SK-N-SH treated with all-trans-retinoic acid at 6 μM for 48 hours (cell line): Measurements from ENCODE around the gene ANKRD55.

Experiments
- ATAC-seq: fragments of 200-7000 bp; cut with Tn5 transposase; 3 replicates; pipeline ENCODE4 v1.9.1; 2020; ENCODE audit warnings: mild to moderate bottlenecking, moderate library complexity
- ARNTL ChIP-seq: fragments of 450-650 bp; formaldehyde crosslinking; IDR thresholded peaks from 2 replicates; pipeline ENCODE4 v1.5.0; 2020; ENCODE audit warnings: low read depth, mild to moderate bottlenecking, moderate library complexity, borderline replicate concordance
- CSDC2 ChIP-seq: fragments of 250-450 bp; sonication (Bioruptor Pico); IDR thresholded peaks from 2 replicates; pipeline ENCODE4 v1.5.0; 2020; ENCODE audit warnings: mild to moderate bottlenecking, moderate library complexity
- ESRRG ChIP-seq: fragments of 250-450 bp; sonication (Bioruptor Pico); IDR thresholded peaks from 2 replicates; pipeline ENCODE4 v1.6.1; 2021; ENCODE audit warnings: mild to moderate bottlenecking
- GLIS3 ChIP-seq: fragments of 250-450 bp; sonication (Bioruptor Pico); IDR thresholded peaks from 2 replicates; pipeline ENCODE4 v1.5.0; 2020; ENCODE audit warnings: mild to moderate bottlenecking, moderate library complexity
- ISL1 ChIP-seq: fragments of 250-450 bp; sonication (Bioruptor Pico); IDR thresholded peaks from 2 replicates; pipeline ENCODE4 v2.1.2; 2022; ENCODE audit warnings: mild to moderate bottlenecking, moderate library complexity
- OSR1 ChIP-seq: fragments of 250-450 bp; sonication (Bioruptor Pico); IDR thresholded peaks from 2 replicates; pipeline ENCODE4 v1.8.0; 2022; ENCODE audit warnings: moderate library complexity, mild to moderate bottlenecking, inconsistent platforms
- PPARA ChIP-seq: fragments of 250-450 bp; sonication (Bioruptor Pico); IDR thresholded peaks from 2 replicates; pipeline ENCODE4 v1.5.0; 2020; ENCODE audit warnings: mild to moderate bottlenecking, borderline replicate concordance
- RARB ChIP-seq: fragments of 250-450 bp; sonication (Bioruptor Pico); IDR thresholded peaks from 2 replicates; pipeline ENCODE4 v1.8.0; 2021; ENCODE audit warnings: mild to moderate bottlenecking, moderate library complexity
- SNAI2 ChIP-seq: fragments of 250-450 bp; sonication (Bioruptor Pico); IDR thresholded peaks from 2 replicates; pipeline ENCODE4 v1.5.0; 2020; ENCODE audit warnings: mild to moderate bottlenecking, moderate library complexity
- TOX ChIP-seq: fragments of 250-450 bp; sonication (Bioruptor Pico); IDR thresholded peaks from 2 replicates; pipeline ENCODE4 v1.8.0; 2021; ENCODE audit warnings: mild to moderate bottlenecking, moderate library complexity, borderline replicate concordance
- ZC3H10 ChIP-seq: fragments of 250-450 bp; sonication (Bioruptor Pico); IDR thresholded peaks from 2 replicates; pipeline ENCODE4 v1.5.1; 2021; ENCODE audit warnings: mild to moderate bottlenecking, moderate library complexity
- ZFP3 ChIP-seq: fragments of 250-450 bp; sonication (Bioruptor Pico); IDR thresholded peaks from 2 replicates; pipeline ENCODE4 v1.5.0; 2020; ENCODE audit warnings: mild to moderate bottlenecking, moderate library complexity
- ZFP30 ChIP-seq: fragments of 450-650 bp; formaldehyde crosslinking; IDR thresholded peaks from 2 replicates; pipeline ENCODE4 v1.5.0; 2022; ENCODE audit warnings: mild to moderate bottlenecking, moderate library complexity
- ZNF565 ChIP-seq: fragments of 450-650 bp; formaldehyde crosslinking; conservative IDR thresholded peaks from 2 replicates; pipeline ENCODE4 v1.5.0; 2020; ENCODE audit warnings: low read depth, mild to moderate bottlenecking, moderate library complexity
- ZNF70 ChIP-seq: fragments of 450-650 bp; formaldehyde crosslinking; IDR thresholded peaks from 2 replicates; pipeline ENCODE4 v1.5.0; 2020; ENCODE audit warnings: mild to moderate bottlenecking, moderate library complexity
- ZNF8 ChIP-seq: fragments of 450-650 bp; formaldehyde crosslinking; IDR thresholded peaks from 2 replicates; pipeline ENCODE4 v1.5.0; 2020; ENCODE audit warnings: mild to moderate bottlenecking, moderate library complexity
- TF ChIP-seq, protein P1 (sequence below): fragments of 250-450 bp; sonication (Bioruptor Pico); IDR thresholded peaks from 2 replicates; pipeline ENCODE4 v1.5.1; 2021; ENCODE audit warnings: mild to moderate bottlenecking, moderate library complexity
- TF ChIP-seq, protein P2 (sequence below): fragments of 250-450 bp; sonication (Bioruptor Pico); IDR thresholded peaks from 2 replicates; pipeline ENCODE4 v1.8.0; 2020; ENCODE audit warnings: mild to moderate bottlenecking, moderate library complexity, borderline replicate concordance
- TF ChIP-seq, protein P3 (sequence below): fragments of 250-450 bp; sonication (Bioruptor Pico); IDR thresholded peaks from 2 replicates; pipeline ENCODE4 v1.5.0; 2020; ENCODE audit warnings: mild to moderate bottlenecking, moderate library complexity
- TF ChIP-seq, protein P4 (sequence below): fragments of 250-450 bp; sonication (Bioruptor Pico); IDR thresholded peaks from 2 replicates; pipeline ENCODE4 v1.8.0; 2021; ENCODE audit warnings: low read depth, mild to moderate bottlenecking, moderate library complexity, borderline replicate concordance

ANKRD55 gene

DNA sequence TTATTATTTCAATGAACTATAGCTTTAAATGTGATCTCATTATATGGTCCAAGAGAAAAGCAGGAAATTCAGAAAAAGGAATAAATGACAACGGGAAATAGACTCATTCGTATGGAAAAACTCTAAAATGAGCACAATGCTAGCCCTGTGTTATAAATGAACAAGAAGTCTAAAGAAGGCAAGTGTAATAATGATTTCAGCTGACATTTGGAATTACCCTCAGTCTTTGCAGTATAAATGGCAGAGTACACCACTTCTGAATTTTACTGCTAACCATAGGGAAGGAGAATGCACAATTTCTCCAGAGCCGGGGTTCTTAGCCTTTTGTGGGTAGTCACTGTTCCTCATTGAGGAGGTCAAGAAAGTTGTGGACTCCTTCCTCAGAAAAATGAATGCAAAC is 93.1 kb downstream of the ANKRD55 start (continued):
- no peak for TF ChIP-seq SNAI2 (CRISPR knock-in tag)

- no peak for TF ChIP-seq ISL1 (CRISPR knock-in tag)
- TF ChIP-seq, protein P1, sequence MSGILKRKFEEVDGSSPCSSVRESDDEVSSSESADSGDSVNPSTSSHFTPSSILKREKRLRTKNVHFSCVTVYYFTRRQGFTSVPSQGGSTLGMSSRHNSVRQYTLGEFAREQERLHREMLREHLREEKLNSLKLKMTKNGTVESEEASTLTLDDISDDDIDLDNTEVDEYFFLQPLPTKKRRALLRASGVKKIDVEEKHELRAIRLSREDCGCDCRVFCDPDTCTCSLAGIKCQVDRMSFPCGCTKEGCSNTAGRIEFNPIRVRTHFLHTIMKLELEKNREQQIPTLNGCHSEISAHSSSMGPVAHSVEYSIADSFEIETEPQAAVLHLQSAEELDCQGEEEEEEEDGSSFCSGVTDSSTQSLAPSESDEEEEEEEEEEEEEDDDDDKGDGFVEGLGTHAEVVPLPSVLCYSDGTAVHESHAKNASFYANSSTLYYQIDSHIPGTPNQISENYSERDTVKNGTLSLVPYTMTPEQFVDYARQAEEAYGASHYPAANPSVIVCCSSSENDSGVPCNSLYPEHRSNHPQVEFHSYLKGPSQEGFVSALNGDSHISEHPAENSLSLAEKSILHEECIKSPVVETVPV (CRISPR knock-in tag) = no peak
- TF ChIP-seq, protein P2, sequence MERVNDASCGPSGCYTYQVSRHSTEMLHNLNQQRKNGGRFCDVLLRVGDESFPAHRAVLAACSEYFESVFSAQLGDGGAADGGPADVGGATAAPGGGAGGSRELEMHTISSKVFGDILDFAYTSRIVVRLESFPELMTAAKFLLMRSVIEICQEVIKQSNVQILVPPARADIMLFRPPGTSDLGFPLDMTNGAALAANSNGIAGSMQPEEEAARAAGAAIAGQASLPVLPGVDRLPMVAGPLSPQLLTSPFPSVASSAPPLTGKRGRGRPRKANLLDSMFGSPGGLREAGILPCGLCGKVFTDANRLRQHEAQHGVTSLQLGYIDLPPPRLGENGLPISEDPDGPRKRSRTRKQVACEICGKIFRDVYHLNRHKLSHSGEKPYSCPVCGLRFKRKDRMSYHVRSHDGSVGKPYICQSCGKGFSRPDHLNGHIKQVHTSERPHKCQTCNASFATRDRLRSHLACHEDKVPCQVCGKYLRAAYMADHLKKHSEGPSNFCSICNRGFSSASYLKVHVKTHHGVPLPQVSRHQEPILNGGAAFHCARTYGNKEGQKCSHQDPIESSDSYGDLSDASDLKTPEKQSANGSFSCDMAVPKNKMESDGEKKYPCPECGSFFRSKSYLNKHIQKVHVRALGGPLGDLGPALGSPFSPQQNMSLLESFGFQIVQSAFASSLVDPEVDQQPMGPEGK (CRISPR knock-in tag) = no peak
- no peak for TF ChIP-seq ZC3H10 (CRISPR knock-in tag)
- TF ChIP-seq CSDC2 = no peak
- no peak for TF ChIP-seq ZFP30 (CRISPR knock-in tag)
- TF ChIP-seq PPARA = no peak
- TF ChIP-seq ESRRG = no peak
- TF ChIP-seq, protein P3, sequence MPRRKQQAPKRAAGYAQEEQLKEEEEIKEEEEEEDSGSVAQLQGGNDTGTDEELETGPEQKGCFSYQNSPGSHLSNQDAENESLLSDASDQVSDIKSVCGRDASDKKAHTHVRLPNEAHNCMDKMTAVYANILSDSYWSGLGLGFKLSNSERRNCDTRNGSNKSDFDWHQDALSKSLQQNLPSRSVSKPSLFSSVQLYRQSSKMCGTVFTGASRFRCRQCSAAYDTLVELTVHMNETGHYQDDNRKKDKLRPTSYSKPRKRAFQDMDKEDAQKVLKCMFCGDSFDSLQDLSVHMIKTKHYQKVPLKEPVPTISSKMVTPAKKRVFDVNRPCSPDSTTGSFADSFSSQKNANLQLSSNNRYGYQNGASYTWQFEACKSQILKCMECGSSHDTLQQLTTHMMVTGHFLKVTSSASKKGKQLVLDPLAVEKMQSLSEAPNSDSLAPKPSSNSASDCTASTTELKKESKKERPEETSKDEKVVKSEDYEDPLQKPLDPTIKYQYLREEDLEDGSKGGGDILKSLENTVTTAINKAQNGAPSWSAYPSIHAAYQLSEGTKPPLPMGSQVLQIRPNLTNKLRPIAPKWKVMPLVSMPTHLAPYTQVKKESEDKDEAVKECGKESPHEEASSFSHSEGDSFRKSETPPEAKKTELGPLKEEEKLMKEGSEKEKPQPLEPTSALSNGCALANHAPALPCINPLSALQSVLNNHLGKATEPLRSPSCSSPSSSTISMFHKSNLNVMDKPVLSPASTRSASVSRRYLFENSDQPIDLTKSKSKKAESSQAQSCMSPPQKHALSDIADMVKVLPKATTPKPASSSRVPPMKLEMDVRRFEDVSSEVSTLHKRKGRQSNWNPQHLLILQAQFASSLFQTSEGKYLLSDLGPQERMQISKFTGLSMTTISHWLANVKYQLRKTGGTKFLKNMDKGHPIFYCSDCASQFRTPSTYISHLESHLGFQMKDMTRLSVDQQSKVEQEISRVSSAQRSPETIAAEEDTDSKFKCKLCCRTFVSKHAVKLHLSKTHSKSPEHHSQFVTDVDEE (CRISPR knock-in tag) = no peak
- TF ChIP-seq, all 23 proteins: peak for 0
Observed at GRCh38 chr5:56130664-56131063, 102.5 kb downstream of the ANKRD55 start.

DNA sequence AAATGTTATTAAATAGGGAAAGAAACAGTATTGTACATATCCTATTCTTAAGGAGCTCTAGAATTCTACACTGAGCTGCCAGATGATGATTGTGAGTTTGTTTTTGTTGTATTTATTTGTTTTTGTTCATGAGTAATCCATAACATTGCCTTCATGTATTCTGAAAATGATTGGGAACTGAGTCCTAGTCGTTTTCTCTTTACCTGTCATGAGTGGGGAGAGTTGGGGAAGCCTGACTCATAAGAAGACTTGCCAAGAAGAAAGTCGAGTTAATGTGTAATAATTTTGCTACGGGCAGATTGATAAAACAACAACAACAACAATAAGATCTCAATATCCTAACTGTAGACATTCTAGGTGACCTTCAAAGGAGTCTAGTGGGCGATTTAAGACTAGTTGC is 103.8 kb downstream of the ANKRD55 start:
- TF ChIP-seq RARB (CRISPR knock-in tag) (no peak), TOX (CRISPR knock-in tag) (no peak), GLIS3 (CRISPR knock-in tag) (no peak), ISL1 (CRISPR knock-in tag) (no peak), ZNF565 (CRISPR knock-in tag) (no peak), ZFP30 (CRISPR knock-in tag) (no peak), ZNF8 (CRISPR knock-in tag) (no peak), OSR1 (no peak), ARNTL (CRISPR knock-in tag) (no peak), ZC3H10 (CRISPR knock-in tag) (no peak), ZFP3 (CRISPR knock-in tag) (no peak), PPARA (no peak), ZNF70 (CRISPR knock-in tag) (no peak)
- TF ChIP-seq, protein P4, sequence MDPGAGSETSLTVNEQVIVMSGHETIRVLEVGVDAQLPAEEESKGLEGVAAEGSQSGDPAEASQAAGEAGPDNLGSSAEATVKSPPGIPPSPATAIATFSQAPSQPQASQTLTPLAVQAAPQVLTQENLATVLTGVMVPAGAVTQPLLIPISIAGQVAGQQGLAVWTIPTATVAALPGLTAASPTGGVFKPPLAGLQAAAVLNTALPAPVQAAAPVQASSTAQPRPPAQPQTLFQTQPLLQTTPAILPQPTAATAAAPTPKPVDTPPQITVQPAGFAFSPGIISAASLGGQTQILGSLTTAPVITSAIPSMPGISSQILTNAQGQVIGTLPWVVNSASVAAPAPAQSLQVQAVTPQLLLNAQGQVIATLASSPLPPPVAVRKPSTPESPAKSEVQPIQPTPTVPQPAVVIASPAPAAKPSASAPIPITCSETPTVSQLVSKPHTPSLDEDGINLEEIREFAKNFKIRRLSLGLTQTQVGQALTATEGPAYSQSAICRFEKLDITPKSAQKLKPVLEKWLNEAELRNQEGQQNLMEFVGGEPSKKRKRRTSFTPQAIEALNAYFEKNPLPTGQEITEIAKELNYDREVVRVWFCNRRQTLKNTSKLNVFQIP = no peak
- TF ChIP-seq, protein P3 (CRISPR knock-in tag) = no peak
- TF ChIP-seq, protein P2 (CRISPR knock-in tag) = no peak
- TF ChIP-seq, all 23 proteins: peak for 0
- no peak for ATAC-seq

More at GRCh38 chr5:56130664-56131063, 102.5 kb downstream of the ANKRD55 start:
- ATAC-seq = no peak
